ENCODE data around the gene ANKFN1. TPM values are rescaled to one million over a fixed set of nuclear protein-coding genes. Genes with fewer than 3 reads are reported as not detected.
A peak's percentile ranks its signal among the peaks of the same experiment; 100 is the strongest.

The ANKFN1 gene
- total RNA-seq, 1 experiment from 2014 or later, result not detected

- in situ Hi-C loops (cut with HindIII; ENCODE audit: low sequenced_read_pairs), result no loop called here
- no peak for DNase-seq (ENCODE audit: low spot score)
These were observed 19.8 kb downstream of the ANKFN1 start for GRCh38 chr17:56173026-56173425.

GRCh38 chr17:56173958-56174835 is 20.9 kb downstream of the ANKFN1 start:
- in situ Hi-C loops (cut with HindIII; ENCODE audit: low sequenced_read_pairs), result no loop called here
- DNase-seq (ENCODE audit: low spot score), result peak; percentile 5

GRCh38 chr17:56175299-56175955 is 22.2 kb downstream of the ANKFN1 start:
- no peak for DNase-seq (ENCODE audit: low spot score)
- in situ Hi-C loops (cut with HindIII; ENCODE audit: low sequenced_read_pairs), result no loop called here

- in situ Hi-C loops (cut with HindIII; ENCODE audit: low sequenced_read_pairs), result no loop called here
- no peak for DNase-seq (ENCODE audit: low spot score)
These were observed 22.8 kb downstream of the ANKFN1 start for GRCh38 chr17:56176091-56176490.

- no peak for DNase-seq (ENCODE audit: low spot score)
- in situ Hi-C loops (cut with HindIII; ENCODE audit: low sequenced_read_pairs), result no loop called here
These were observed 24.1 kb downstream of the ANKFN1 start for GRCh38 chr17:56177361-56177760.

- no peak for DNase-seq (ENCODE audit: low spot score)
- in situ Hi-C loops (cut with HindIII; ENCODE audit: low sequenced_read_pairs), result no loop called here
These were observed 24.9 kb downstream of the ANKFN1 start for GRCh38 chr17:56178203-56178602.

- in situ Hi-C loops (cut with HindIII; ENCODE audit: low sequenced_read_pairs), result no loop called here
- DNase-seq (ENCODE audit: low spot score), result no peak
These were observed 28.8 kb downstream of the ANKFN1 start for GRCh38 chr17:56182081-56182480.

- in situ Hi-C loops (cut with HindIII; ENCODE audit: low sequenced_read_pairs), result no loop called here
These were observed 31.4 kb downstream of the ANKFN1 start for GRCh38 chr17:56184650-56185049.

GRCh38 chr17:56185491-56186221 is 32.4 kb downstream of the ANKFN1 start:
- in situ Hi-C loops (cut with HindIII; ENCODE audit: low sequenced_read_pairs), result no loop called here

More at GRCh38 chr17:56184650-56185049, 31.4 kb downstream of the ANKFN1 start:
- DNase-seq (ENCODE audit: low spot score), result no peak

GRCh38 chr17:56186222-56186786 is 33.0 kb downstream of the ANKFN1 start:
- no peak for DNase-seq (ENCODE audit: low spot score)
- in situ Hi-C loops (cut with HindIII; ENCODE audit: low sequenced_read_pairs), result no loop called here

More at GRCh38 chr17:56185491-56186221, 32.4 kb downstream of the ANKFN1 start:
- no peak for DNase-seq (ENCODE audit: low spot score)

GRCh38 chr17:56203430-56203829 is 50.2 kb downstream of the ANKFN1 start:
- in situ Hi-C loops (cut with HindIII; ENCODE audit: low sequenced_read_pairs), result no loop called here
- DNase-seq (ENCODE audit: low spot score), result no peak

- in situ Hi-C loops (cut with HindIII; ENCODE audit: low sequenced_read_pairs), result no loop called here
These were observed 53.1 kb downstream of the ANKFN1 start for GRCh38 chr17:56206351-56206750.

GRCh38 chr17:56213031-56213430 is 59.8 kb downstream of the ANKFN1 start:
- DNase-seq (ENCODE audit: low spot score), result no peak
- in situ Hi-C loops (cut with HindIII; ENCODE audit: low sequenced_read_pairs), result loop anchor here (5.0 kb wide), 1 partner anchor 59 kb away; no protein-coding TSS in a partner anchor

More at GRCh38 chr17:56206351-56206750, 53.1 kb downstream of the ANKFN1 start:
- DNase-seq (ENCODE audit: low spot score), result no peak

GRCh38 chr17:56217921-56218320 is 64.6 kb downstream of the ANKFN1 start:
- DNase-seq (ENCODE audit: low spot score), result no peak
- in situ Hi-C loops (cut with HindIII; ENCODE audit: low sequenced_read_pairs), result no loop called here

- in situ Hi-C loops (cut with HindIII; ENCODE audit: low sequenced_read_pairs), result no loop called here
- DNase-seq (ENCODE audit: low spot score), result no peak
These were observed 69.0 kb downstream of the ANKFN1 start for GRCh38 chr17:56222255-56222654.

GRCh38 chr17:56230660-56231059 is 77.4 kb downstream of the ANKFN1 start:
- in situ Hi-C loops (cut with HindIII; ENCODE audit: low sequenced_read_pairs), result no loop called here
- DNase-seq (ENCODE audit: low spot score), result no peak

GRCh38 chr17:56231252-56231651 is 78.0 kb downstream of the ANKFN1 start:
- DNase-seq (ENCODE audit: low spot score), result no peak
- in situ Hi-C loops (cut with HindIII; ENCODE audit: low sequenced_read_pairs), result no loop called here

- DNase-seq (ENCODE audit: low spot score), result no peak
- in situ Hi-C loops (cut with HindIII; ENCODE audit: low sequenced_read_pairs), result no loop called here
These were observed 78.4 kb downstream of the ANKFN1 start for GRCh38 chr17:56231693-56232092.

- no peak for DNase-seq (ENCODE audit: low spot score)
- in situ Hi-C loops (cut with HindIII; ENCODE audit: low sequenced_read_pairs), result no loop called here
These were observed 91.1 kb downstream of the ANKFN1 start for GRCh38 chr17:56244268-56244890.
